ENCODE measurements around the gene POLR3A.

GRCh38 chr10:78041170-78042057, 12.1 kb upstream of the POLR3A start:
- TF ChIP-seq, protein P1, sequence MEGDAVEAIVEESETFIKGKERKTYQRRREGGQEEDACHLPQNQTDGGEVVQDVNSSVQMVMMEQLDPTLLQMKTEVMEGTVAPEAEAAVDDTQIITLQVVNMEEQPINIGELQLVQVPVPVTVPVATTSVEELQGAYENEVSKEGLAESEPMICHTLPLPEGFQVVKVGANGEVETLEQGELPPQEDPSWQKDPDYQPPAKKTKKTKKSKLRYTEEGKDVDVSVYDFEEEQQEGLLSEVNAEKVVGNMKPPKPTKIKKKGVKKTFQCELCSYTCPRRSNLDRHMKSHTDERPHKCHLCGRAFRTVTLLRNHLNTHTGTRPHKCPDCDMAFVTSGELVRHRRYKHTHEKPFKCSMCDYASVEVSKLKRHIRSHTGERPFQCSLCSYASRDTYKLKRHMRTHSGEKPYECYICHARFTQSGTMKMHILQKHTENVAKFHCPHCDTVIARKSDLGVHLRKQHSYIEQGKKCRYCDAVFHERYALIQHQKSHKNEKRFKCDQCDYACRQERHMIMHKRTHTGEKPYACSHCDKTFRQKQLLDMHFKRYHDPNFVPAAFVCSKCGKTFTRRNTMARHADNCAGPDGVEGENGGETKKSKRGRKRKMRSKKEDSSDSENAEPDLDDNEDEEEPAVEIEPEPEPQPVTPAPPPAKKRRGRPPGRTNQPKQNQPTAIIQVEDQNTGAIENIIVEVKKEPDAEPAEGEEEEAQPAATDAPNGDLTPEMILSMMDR (conservative IDR thresholded peaks at IDR 0.05 in 1 of 2, IDR thresholded peaks at IDR 0.05 in 1 of 2; ENCODE audit: extremely low read depth in 1 of 2, insufficient read depth in 1 of 2, low read depth in 1 of 2, low read length in 2 of 2) = no peak
- no peak for TF ChIP-seq EZH2 (IDR thresholded peaks at IDR 0.05; ENCODE audit: borderline replicate concordance, low read length)
